HG02840 (cell line): ENCODE measurements around the gene MYBPHL.

ENCODE experiments used
- ATAC-seq: cut with Tn5 transposase; IDR thresholded peaks from one replicate; pipeline ENCODE4 v1.9.1; 2021; ENCODE audit warnings: mild to moderate bottlenecking, moderate library complexity, moderate number of reproducible peaks; ENCODE audit not compliant: unreplicated experiment, low FRiP score

The MYBPHL gene

GRCh38 chr1:109281680-109282496 is 24.9 kb downstream of the MYBPHL start:
- ATAC-seq, result no peak

GRCh38 chr1:109280862-109281261 is 25.9 kb downstream of the MYBPHL start:
- ATAC-seq, result no peak

- ATAC-seq, result no peak
Measured at GRCh38 chr1:109279615-109280278, 27.1 kb downstream of the MYBPHL start.

- ATAC-seq, result no peak
Measured at GRCh38 chr1:109277434-109278204, 29.2 kb downstream of the MYBPHL start.

DNA sequence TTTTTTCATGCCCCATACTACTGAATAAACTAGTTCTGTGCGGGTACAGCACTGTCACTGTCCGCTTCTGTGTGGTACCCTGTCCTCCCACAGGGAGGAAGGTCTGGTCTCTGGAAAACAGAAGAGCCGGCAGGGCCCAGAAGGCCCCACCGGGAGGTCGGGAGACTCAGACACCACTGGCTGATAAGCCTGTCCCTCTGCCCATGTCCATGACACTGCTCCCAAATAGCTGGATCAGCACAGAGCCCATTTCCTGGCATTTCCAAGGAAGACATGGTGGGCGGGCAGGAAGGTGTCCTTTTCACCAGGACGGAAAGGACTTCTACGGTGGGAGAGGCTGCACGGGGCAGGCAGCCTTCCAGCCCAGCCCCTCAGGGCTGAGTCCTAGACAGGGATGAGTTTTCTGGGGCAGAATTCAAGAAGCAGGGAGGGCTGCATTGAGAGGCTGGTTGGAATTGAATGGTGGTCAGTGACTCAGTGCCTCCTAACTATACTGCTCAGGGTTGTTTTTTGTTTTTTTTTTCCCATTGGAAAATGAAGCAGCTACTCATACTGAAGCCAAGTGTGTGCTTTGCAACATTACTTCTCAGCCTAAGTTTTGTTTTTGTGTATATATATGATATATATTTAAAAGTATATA is 31.0 kb downstream of the MYBPHL start:
- no peak for ATAC-seq

DNA sequence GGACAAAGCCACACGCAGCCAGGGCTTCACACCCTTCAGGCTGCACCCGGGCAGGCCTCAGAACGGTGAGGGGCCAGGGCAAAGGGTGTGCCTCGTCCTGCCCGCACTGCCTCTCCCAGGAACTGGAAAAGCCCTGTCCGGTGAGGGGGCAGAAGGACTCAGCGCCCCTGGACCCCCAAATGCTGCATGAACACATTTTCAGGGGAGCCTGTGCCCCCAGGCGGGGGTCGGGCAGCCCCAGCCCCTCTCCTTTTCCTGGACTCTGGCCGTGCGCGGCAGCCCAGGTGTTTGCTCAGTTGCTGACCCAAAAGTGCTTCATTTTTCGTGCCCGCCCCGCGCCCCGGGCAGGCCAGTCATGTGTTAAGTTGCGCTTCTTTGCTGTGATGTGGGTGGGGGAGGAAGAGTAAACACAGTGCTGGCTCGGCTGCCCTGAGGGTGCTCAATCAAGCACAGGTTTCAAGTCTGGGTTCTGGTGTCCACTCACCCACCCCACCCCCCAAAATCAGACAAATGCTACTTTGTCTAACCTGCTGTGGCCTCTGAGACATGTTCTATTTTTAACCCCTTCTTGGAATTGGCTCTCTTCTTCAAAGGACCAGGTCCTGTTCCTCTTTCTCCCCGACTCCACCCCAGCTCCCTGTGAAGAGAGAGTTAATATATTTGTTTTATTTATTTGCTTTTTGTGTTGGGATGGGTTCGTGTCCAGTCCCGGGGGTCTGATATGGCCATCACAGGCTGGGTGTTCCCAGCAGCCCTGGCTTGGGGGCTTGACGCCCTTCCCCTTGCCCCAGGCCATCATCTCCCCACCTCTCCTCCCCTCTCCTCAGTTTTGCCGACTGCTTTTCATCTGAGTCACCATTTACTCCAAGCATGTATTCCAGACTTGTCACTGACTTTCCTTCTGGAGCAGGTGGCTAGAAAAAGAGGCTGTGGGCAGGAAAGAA is 32.0 kb downstream of the MYBPHL start:
- no peak for ATAC-seq

- no peak for ATAC-seq
Measured at GRCh38 chr1:109273570-109274288, 33.1 kb downstream of the MYBPHL start.

- ATAC-seq, result no peak
Measured at GRCh38 chr1:109272831-109273547, 33.8 kb downstream of the MYBPHL start.

DNA sequence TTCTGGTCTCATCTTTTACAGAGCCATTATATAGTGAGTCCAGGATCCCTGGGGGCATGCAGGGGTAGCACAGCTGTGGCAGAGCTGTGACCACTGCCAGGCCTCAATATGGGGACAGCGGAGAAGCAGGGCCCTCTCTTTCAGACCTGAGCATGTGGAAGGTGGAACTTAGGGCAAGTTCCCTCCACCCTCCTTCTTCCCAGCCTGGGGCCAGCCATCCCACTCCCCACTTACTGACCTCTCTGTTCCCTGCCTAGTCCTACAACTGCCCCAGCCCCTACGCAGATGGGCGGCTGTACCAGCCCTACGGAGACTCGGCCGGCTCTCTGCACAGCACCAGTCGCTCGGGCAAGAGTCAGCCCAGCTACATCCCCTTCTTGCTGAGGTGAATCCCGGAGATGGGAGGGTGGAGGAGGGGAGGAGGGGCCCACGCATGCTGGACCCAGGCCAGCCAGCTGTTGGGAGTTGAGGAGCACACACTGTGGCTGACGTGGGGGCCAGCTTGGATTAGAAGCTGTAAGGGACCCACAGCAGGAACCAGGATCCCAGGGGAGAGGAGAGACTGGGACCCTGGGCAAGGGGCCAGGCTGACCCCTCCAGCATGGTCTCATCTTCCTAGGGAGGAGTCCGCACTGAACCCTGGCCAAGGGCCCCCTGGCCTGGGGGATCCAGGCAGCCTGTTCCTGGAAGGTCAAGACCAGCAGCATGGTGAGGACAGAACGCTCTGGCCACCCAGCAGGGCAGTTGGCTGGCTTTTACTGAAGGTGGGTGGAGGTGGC is 34.6 kb downstream of the MYBPHL start:
- ATAC-seq, result no peak

- no peak for ATAC-seq
Measured at GRCh38 chr1:109271458-109271857, 35.4 kb downstream of the MYBPHL start.

DNA sequence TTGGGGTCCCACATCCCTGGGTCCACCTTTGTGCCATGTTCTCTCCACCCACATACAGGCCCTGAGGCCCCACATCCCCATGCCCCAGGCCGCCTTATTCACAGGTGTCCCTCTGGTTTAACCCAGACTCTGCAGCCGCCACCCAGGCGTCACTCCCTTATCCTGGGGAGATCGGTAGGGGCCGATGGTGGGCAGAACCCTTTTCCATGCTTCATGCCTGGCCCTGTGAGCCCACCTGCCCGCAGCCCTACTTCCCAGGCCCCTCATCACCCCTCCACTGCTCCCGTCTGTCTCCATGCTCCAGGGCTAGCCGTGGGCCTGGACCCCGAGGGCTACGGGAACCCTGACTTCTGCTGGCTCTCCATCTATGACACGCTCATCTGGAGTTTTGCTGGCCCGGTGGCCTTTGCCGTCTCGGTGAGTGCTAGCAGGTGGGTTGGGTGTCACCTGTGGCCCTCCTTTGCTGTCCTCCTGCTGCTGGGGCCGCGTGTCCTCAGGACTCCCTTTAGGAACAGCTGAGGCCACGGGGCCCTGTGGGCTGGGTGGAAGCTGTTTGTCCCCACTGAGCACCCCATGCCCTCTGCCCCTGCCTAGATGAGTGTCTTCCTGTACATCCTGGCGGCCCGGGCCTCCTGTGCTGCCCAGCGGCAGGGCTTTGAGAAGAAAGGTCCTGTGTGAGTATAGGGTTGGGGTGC is 36.0 kb downstream of the MYBPHL start:
- no peak for ATAC-seq

DNA sequence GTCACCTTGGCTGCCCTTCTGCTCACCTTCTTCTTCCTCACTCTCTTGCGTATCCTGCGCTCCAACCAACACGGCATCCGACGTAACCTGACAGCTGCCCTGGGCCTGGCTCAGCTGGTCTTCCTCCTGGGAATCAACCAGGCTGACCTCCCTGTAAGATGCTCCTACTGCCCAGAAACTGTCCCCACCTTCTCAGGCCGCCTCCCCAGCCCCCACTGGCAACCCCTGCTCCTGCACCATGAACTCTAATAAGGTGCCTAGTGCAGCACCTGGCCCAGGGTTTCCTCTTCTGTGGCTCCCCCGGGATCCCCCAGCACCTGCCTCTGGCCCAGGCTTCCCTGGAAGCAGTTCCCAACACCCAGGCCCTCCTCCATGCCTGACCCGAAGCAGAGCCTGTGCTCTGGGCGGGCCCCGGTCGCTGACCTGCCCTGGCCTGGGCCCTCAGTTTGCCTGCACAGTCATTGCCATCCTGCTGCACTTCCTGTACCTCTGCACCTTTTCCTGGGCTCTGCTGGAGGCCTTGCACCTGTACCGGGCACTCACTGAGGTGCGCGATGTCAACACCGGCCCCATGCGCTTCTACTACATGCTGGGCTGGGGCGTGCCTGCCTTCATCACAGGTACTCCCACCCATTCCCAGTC is 36.7 kb downstream of the MYBPHL start:
- no peak for ATAC-seq

DNA sequence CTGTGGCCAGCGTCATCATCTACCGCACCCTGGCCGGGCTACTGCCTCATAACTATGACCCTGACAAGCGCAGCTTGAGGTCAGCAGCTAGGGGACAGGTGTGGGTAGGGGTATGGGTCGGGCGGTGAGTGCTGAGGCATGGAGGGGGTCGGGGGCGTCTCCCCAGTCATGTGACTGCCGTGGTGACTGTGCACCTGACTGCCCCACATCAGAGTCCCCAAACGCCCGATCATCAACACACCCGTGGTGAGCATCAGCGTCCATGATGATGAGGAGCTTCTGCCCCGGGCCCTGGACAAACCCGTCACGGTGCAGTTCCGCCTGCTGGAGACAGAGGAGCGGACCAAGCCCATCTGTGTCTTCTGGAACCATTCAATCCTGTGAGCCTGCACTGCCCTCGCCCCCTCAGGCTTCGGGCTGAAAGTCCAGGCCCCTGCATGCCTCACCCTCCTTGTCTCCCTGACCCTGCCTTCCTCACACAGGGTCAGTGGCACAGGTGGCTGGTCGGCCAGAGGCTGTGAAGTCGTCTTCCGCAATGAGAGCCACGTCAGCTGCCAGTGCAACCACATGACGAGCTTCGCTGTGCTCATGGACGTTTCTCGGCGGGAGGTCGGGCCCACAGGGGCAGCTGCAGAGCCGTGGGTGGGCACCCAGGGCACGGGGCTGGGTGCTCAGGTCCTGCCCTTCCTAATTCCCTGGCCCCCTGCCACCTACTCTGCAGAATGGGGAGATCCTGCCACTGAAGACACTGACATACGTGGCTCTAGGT is 37.4 kb downstream of the MYBPHL start:
- no peak for ATAC-seq

DNA sequence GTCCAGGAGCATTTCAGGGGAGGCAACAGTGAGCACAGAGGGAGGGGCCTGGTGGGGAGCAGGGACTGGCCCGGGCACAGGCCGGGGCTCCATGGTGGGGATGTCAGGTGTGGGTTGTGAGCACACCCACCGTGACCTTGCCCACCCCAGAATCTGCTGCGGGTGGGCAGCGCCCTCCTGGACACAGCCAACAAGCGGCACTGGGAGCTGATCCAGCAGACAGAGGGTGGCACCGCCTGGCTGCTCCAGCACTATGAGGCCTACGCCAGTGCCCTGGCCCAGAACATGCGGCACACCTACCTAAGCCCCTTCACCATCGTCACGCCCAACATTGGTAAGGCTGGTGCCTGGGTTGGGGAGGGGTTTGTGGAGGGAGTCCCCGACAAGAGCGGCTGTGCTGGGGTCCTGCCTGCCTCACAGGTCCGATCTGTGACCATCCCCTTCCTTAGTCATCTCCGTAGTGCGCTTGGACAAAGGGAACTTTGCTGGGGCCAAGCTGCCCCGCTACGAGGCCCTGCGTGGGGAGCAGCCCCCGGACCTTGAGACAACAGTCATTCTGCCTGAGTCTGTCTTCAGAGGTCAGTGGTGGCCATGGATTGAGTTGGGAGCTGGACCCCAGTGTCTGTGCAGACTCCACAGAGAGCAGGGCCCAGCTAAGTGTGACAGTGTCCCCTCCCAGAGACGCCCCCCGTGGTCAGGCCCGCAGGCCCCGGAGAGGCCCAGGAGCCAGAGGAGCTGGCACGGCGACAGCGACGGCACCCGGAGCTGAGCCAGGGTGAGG is 38.2 kb downstream of the MYBPHL start:
- no peak for ATAC-seq

GRCh38 chr1:109267743-109268300 is 39.0 kb downstream of the MYBPHL start:
- no peak for ATAC-seq
